LNCAP (cell line): ENCODE measurements around the gene SNTB2.

Source experiments
- CTCF ChIP-seq: fragments of 450-650 bp; IDR thresholded peaks from 2 replicates; pipeline ENCODE4 v1.5.1; 2017; ENCODE audit warnings: mild to moderate bottlenecking

SNTB2 gene

DNA sequence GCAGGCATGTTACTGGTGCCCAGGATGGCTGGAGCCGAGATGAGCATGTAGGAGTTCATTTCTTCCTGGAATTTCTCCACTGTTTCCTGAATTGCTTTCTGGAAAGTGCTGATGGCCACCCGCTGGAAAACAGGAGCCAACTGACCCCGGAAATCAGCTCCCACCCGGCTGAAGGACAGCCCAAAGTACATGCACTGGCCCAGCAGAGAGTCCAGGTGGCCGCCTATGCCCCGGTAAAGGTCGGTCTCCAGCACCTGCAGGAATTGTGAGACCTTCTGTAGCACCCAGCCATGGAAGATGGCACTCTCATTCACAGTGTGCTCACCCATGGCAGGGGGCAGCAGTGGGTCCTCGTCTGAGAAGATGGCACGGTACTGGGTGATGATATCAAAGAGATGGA, 147.7 kb downstream of the SNTB2 start:
- no peak for TF ChIP-seq CTCF

DNA sequence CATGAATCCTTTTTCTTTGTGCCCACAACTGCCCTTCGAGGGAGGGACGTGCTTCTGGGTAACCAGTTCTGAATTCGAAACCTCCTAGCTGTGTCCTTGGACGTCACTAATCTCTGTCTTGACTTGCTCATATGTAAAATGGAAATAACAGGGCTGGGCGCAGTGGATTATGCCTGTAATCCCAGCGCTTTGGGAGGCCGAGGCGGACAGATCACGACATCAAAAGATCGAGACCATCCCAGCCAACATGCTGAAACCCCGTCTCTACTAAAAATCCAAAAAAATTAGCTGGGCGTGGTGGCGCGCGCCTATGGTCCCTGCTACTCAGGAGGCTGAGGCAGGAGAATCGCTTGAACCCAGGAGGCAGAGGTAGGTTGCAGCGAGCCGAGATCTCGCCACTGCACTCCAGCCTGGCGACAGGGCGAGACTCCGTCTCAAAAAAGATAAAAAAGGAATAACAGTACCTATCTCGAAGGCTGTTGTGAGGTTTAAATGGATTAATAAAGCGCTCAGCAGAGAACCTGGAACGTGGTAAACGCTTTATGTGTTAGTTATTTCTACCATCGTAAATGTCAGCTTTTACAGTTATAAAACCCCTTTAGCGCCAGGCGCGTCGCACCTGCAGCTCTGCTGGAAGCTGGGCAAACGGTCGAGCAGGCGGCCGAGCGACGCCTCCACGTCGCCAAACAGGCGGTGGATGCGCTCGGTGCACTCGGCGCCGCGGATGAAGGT, 151.8 kb downstream of the SNTB2 start:
- TF ChIP-seq CTCF: no peak

GRCh38 chr16:69339289-69340094, 152.5 kb downstream of the SNTB2 start, which contains the start of the genes COG8 and NIP7:
COG8 (minus strand) TSS chr16:69339564; CDS start chr16:69339552, 12 bp downstream.
NIP7 (plus strand) TSS chr16:69339772; CDS start chr16:69339830, 58 bp downstream.
- TF ChIP-seq CTCF: peak; percentile 73

GRCh38 chr16:69340095-69340644, 153.2 kb downstream of the SNTB2 start:
- TF ChIP-seq CTCF: no peak

DNA sequence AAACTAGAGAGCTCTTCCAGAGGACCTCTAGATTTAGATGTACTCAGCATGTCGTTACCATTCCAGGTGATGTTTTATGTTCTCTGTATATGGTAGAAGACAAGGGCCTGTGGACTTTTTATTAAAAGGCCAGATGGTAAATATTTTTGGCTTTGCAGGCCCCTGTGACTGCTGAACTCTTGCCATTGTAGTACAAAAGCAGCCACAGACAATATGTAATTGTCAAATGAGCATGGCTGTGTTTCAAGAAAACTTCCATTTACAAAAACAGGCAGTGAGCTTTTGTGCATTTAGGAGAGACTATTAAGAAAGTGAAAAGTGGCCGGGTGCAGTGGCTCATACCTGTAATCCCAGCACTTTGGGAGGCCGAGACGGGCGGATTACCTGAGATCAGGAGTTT, 157.2 kb downstream of the SNTB2 start:
- TF ChIP-seq CTCF: no peak

DNA sequence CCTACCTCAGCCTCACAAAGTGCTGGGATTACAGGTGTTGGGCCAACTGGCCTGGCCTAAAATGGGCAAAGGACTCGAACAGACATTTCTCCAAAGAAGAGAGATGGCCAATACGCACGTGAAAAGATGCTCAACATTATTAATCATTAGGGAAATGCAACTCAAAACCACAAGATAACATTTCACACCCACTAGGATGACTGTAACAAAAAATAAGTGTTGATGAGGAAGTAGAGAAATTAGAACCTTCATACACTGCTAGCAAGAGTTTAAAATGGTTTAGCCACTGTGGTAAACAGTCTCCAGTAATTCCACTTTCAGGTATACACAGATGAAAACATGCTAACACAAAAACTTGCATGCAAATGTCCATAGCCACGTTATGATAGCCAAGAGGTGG, 159.0 kb downstream of the SNTB2 start:
- TF ChIP-seq CTCF: no peak

DNA sequence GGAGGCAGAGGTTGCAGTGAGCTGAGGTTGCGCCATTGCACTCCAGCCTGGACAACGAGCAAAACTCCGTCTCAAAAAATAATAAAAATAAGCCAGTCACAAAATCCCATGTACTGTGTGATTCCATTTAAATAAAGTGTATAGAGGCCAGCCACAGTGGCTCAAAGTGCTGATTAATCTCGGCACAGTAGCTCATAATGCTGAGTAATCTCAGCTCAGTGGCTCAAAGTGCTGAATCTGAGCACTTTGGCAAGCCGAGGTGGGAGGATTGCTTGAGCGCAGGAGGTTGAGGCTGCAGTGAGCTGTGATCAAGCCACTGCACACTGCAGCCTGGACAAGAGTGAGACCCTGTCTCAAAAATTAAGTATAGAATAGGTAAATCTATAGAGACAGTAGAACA, 159.7 kb downstream of the SNTB2 start:
- no peak for TF ChIP-seq CTCF
